NCI-H510A treated with DMSO at 0.1 percent for 48 hours (cell line): ENCODE measurements around the gene UNC119.
"Not testable (repeated sequence)": the region's sequence is repeated elsewhere in the genome, so short reads cannot be mapped to it uniquely, and the experiment has no call there.

Experiments used
- DNase-seq: peaks from one replicate; lab custom pipeline; 2025; lab: John Stamatoyannopoulos, UW

UNC119 gene

DNA sequence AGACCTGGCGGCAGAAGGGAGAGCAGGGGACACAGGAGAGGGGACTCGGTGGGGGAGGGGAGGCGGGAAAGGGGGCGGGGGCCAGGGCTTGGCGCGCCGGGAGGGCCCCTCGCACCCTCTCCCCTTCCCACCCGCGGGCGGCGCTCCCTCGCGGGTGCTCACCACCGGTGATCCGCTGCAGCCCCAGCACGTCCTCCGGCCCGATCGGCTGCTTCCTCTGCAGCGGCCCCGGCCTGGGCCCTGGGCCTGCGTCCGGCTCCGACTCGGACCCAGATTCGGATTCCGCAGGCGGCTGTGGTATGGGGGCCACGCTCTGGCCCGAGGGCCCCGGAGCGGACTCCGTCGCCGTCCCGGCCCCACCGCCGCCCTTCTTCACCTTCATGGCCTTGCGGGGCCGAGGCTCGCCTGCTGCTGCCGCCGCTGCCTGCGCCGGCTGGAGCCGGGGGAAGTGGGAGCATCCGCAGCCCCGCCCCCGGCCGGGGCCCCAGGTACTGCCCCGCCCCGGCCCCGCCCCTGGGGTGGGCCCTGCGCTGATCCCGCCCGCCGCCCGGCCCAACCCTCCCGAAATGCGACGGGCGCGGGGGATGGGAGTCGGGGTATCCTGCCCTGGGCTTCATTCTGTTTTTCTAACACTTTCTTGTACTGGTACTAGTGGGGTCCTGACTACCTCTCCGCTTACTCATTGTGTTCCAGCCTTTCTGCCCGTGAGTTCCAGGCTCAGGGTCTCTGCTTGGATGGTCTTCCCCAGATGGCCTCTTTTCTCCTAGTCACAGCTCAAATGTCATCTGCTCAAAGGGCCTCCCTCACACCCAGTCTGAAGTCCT lies at the start of gene UNC119:
Gene UNC119, minus strand, starts transcription at position 449 of the 824 bp plus-strand sequence. Its CDS starts 67 bp downstream, at position 382.
- DNase-seq: peak; percentile 65

GRCh38 chr17:28599311-28600184 lies 47.1 kb upstream of the UNC119 start:
- DNase-seq: peak; percentile 73

DNA sequence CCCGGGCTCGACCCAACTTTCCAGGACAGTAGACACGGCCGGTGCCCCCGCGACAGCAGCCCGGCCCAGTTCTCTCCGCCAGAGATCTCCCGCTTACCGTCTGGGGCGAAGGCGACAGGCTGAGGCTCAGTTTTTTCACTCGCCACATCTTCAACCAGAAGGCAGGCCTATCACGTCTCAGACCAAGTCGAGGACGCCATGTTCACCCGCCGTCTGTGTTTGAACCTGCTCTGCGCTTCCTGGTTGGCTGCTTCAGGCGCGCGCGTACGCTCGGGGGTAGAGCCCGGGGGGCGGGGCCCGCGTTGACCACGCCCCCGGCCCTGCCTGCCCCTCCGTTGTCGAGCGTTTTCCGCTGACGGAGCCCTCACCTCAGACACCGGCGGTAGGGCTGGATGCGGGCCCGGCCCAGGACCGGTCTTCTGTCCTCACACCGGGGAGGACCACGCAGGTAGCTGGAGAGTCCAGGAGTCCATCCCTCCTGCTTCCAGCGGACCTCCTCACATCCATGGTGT lies 46.4 kb upstream of the UNC119 start, which contains the start of gene SPAG5:
Gene SPAG5, minus strand, starts transcription at position 227 of the 512 bp plus-strand sequence. Its CDS starts 79 bp downstream, at position 148.
- peak; percentile 95 for DNase-seq

DNA sequence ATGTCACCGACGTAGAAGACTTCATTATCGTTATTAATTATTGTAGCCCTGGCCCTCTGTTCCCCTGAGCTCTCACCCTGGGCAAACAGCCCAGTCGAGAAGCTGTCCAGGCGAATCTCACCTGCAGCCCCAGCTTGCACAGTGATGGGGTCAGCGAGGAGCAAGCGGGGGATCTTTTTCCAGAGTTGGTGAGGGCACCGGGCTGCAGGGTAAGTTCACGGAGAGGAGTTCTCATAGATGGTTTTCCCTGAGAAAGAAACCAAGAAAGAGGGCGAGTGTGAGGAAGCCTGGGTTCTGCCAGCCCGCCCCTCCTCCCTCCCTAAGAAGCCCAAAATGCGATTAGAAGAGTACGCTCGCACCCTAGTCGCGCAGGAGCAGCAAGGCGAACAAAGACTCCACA lies 46.0 kb upstream of the UNC119 start:
- DNase-seq: no peak

- DNase-seq: peak; percentile 43
Observed at GRCh38 chr17:28597606-28598383, 45.4 kb upstream of the UNC119 start.

DNA sequence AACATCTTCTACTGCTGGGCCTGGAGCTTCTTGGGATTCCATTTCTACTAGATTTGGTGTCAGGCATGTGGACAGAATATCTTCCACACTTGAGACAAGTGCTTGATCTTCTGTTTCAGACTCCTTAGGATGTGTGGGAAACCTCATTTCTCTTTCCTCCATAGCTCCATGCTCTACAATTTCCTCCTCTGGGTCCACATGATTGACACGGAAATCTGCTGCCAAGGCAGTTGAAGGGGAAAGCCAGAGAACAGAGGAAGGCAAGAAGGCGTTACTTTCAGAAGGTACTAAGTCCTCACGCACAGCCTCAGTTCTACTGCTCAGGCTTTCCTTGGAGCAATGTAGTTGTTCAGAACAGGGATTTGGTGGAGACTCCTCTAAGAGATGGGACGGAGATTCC lies 39.8 kb upstream of the UNC119 start:
- no peak for DNase-seq

GRCh38 chr17:28585851-28586250 lies 33.4 kb upstream of the UNC119 start:
- no peak for DNase-seq

DNA sequence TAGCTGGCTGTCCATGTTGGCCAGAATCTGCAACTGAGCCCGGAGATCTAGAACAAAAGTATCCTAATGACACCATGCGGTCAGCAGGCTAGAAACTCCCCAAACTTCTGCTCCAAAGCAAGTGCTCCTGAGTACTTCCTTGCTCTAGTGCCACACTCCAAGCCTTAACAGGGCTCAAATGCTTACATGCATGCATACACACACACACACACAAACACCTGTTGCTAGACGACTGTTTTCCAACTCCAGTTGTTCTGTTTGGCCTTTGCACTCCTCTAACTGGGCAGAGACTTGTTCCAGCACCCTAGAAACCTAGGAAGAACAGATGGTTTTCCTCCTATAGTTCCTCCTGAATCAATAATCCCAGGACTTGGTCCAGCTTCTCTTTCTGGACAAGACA lies 32.0 kb upstream of the UNC119 start:
- DNase-seq: no peak

DNA sequence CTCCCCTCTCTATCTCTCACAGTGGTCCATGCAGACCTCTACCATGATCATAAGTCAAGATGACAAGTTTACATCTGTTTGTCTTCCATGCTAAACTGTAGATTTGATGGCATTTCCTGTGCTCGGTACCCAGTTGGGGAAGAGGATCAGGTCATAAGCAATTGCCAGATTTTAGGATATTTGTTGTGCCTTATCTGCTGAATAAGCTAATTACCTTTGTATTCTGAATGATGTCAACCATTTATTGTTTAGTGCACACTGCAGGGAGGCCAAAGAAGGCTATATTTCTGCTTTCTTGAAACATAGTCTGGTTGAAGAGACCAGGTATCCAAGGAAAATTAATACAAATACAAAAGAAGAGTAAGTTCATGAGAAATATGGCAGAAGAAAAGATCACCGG lies 30.1 kb upstream of the UNC119 start:
- no peak for DNase-seq

DNA sequence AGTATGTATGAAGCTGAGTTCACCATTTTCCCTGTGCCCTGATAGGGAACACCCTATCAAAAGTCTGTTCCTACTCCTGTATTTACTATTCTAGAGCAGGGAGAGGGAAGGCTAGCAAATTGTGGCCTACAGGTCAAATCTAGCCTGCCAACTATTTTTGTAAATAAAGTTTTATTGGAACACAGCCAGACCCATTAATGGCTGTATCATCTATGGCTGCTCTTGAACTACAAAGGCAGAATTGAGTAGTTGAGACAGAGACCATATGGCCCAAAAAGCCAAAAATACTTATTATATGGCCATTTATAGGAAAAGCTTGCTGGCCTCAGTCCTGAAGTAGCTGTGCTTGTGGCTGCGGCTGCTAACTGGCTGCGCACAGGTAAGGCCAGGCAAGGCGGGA lies 28.5 kb upstream of the UNC119 start:
- DNase-seq: no peak

GRCh38 chr17:28579526-28579925 lies 27.1 kb upstream of the UNC119 start:
- DNase-seq: no peak

DNA sequence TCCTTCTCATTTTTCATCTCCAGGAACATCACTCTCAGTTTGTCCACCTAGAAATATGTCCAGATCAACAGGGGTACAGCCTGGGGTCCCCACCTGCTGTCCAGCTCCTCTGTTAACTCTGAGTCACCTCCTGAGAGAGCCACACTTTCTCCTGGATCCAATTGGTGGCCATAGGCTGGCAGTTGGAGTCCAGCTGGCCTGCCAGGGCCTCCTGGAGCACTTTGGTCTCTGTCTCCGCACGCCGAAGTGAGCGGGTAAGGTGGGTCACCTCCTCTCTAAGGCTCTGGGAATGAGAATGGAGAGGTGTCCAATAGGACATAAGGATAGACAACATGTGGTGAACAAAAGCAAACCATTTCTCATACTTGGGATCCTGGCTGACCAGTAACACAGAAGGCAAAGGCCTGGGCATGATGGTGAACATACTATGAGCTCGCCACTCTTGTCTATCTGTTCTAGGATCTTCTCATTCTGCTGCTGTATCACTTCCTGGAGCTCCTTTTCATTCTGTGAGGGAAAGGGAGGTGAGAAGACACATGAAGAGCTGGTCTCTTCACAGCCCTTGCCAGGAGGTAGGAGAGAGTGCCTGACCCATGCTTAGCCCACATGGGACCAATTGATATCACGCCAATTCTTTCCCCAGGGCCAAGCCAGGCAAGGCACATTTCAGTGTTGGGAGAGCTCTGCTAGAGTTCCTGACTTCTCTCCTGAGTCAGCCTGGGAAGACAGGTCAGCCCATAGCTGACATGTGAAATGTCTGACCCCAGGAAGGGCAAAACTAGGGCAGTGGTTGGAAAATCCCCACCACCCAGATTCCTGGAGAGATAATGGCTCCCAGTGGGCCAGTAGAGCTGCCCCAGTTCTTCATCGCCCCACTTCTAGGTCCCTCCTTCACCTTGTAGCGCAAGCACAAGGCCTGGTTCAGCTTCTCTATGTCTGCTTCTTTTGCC lies 26.1 kb upstream of the UNC119 start:
- no peak for DNase-seq

GRCh38 chr17:28577466-28577824 lies 25.0 kb upstream of the UNC119 start:
- DNase-seq: no peak

GRCh38 chr17:28576758-28577465 lies 24.5 kb upstream of the UNC119 start, which contains the start of gene ALDOC:
Gene ALDOC, minus strand, starts transcription at chr17:28576895. Its CDS starts 1,363 bp downstream, at chr17:28575532.
- DNase-seq: peak; percentile 97

DNA sequence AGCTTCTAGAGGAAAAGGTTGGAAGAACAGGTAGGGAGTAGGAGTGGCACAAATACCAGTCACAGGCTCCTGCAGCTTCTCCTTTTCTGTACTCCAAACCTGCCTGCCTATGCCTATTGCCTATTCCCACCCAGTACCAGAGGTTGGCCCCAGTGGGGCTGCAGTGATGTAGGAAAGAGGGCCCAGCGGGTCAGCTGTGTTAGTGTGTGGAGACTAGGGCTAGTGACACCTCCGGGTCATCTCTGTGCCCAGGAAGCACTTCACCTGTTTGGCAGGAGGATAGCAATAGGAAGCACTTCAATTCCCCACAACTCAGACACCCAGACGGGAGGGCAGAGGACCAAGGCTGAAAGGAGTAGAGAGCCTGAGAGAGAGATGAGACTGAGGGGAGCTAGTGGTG lies 23.6 kb upstream of the UNC119 start:
- DNase-seq: not testable (repeated sequence)

GRCh38 chr17:28575126-28575795 lies 22.8 kb upstream of the UNC119 start:
- DNase-seq: no peak

- DNase-seq: no peak
Observed at GRCh38 chr17:28574526-28574925, 22.1 kb upstream of the UNC119 start.

- DNase-seq: no peak
Observed at GRCh38 chr17:28573966-28574480, 21.6 kb upstream of the UNC119 start.

- DNase-seq: no peak
Observed at GRCh38 chr17:28573521-28573920, 21.1 kb upstream of the UNC119 start.
